Panc1 (cell line): ENCODE results near the gene THRB.

Experiments used
- SIN3A ChIP-seq: IDR thresholded peaks from 2 replicates; pipeline ENCODE4 v1.6.1; 2012; ENCODE audit warnings: low read depth, mild to moderate bottlenecking, low read length, moderate library complexity, borderline replicate concordance; ENCODE audit not compliant: insufficient read depth
- TF ChIP-seq, protein P1 (sequence below): fragments of 450-650 bp; IDR thresholded peaks from 2 replicates; pipeline ENCODE4 v1.5.1; 2017; ENCODE audit warnings: mild to moderate bottlenecking

DNA sequence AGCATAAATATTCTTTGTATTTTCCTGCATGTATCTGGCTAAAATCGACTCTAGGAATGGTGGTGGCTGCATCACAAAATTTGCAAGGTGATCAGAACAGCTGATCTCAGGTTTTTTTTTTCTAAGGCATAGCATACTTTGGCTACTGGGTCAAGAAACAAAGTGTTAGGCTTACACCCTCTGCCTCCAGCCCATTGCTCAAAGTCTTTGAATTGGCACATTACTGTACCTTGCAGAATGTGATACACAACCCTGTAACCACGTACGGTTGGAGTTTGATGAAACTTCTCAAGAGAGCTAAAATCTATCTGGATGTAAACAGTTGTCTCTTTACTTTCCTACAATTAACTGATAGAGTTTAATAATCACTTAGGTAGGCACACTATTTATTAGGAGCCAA lies 188.1 kb downstream of the THRB start:
- no peak for TF ChIP-seq SIN3A
- TF ChIP-seq, protein P1, sequence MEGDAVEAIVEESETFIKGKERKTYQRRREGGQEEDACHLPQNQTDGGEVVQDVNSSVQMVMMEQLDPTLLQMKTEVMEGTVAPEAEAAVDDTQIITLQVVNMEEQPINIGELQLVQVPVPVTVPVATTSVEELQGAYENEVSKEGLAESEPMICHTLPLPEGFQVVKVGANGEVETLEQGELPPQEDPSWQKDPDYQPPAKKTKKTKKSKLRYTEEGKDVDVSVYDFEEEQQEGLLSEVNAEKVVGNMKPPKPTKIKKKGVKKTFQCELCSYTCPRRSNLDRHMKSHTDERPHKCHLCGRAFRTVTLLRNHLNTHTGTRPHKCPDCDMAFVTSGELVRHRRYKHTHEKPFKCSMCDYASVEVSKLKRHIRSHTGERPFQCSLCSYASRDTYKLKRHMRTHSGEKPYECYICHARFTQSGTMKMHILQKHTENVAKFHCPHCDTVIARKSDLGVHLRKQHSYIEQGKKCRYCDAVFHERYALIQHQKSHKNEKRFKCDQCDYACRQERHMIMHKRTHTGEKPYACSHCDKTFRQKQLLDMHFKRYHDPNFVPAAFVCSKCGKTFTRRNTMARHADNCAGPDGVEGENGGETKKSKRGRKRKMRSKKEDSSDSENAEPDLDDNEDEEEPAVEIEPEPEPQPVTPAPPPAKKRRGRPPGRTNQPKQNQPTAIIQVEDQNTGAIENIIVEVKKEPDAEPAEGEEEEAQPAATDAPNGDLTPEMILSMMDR = no peak
